K562 (cell line): ENCODE data around the gene THADA. TPM values are rescaled to one million over a fixed set of nuclear protein-coding genes. Genes with fewer than 3 reads are reported as not detected.

Experiments
- ATAC-seq: fragments of 200-7000 bp; cut with Tn5 transposase; 3 replicates; pipeline ENCODE4 v1.9.1; 2020; ENCODE audit warnings: moderate library complexity
- BruUV-seq: library from RNA; stranded (reverse); fragments of 400-500 nt; replicated peaks from 2 replicates; lab custom pipeline; 2021; lab: Mats Ljungman, UMichigan
- CTCF ChIA-PET: fragments of 300-600 bp; formaldehyde crosslinking; extraction: SDS; loops from one replicate; lab custom pipeline; 2021; ENCODE audit warnings: low intra/inter-chr PET ratio; lab: Yijun Ruan, JAX
- POLR2A ChIA-PET: fragments of 300-600, 350-650 bp; sonication (Branson Sonifier 250); formaldehyde crosslinking; extraction: SDS; loops from one replicate; lab custom pipeline; 2021; ENCODE audit warnings: antibody characterized with exemption, inconsistent platforms; lab: Yijun Ruan, JAX
- DNase-seq, 4 experiments: peaks; one replicate each; pipeline versions ENCODE4 v3.0.0 to v3.0.0-alpha.2; 2011 to 2018; ENCODE audit warnings: low spot score in 3 of 4, mixed read lengths in 3 of 4; ENCODE audit errors: extremely low read depth in 1 of 4
- FAIRE-seq: peaks from 2 replicates; lab custom pipeline; 2011; peaks lifted over from hg19 to GRCh38; lab: Jason Lieb, UNC
- H2AFZ ChIP-seq: 2 replicates; pipeline ENCODE4 v1.6.0; 2011; ENCODE audit warnings: low read depth, low read length, control low read depth, inconsistent platforms
- H3K27ac ChIP-seq: fragments of 200-600 bp; 3 replicates; pipeline ENCODE4 v1.8.0; 2011; ENCODE audit warnings: low read depth, mild to moderate bottlenecking, control low read depth, inconsistent platforms, low read length, moderate library complexity, mixed read lengths; ENCODE audit errors: extremely low read depth
- H3K27me3 ChIP-seq, 2 experiments: fragments of 300-600 bp in 1 of 2; 2 replicates in 1 of 2; 3 replicates in 1 of 2; pipeline versions ENCODE4 v1.6.0 to v1.8.0; 2011; ENCODE audit warnings: inconsistent platforms in 2 of 2, low read length in 2 of 2, mild to moderate bottlenecking in 1 of 2, mixed read lengths in 1 of 2, moderate library complexity in 1 of 2; ENCODE audit not compliant: control insufficient read depth in 2 of 2, insufficient read depth in 2 of 2
- H3K36me3 ChIP-seq: fragments of 300-600 bp; 3 replicates; pipeline ENCODE4 v1.8.0; 2011; ENCODE audit warnings: mild to moderate bottlenecking, low read length, inconsistent platforms; ENCODE audit not compliant: control insufficient read depth, insufficient read depth
- H3K4me1 ChIP-seq, 2 experiments: fragments of 200-600 bp in 1 of 2; replicated peaks in 1 of 2; 2 replicates in 1 of 2; 3 replicates in 1 of 2; pipeline versions ENCODE4 v1.5.1 to v1.8.0; 2011; ENCODE audit warnings: inconsistent platforms in 2 of 2, low read length in 2 of 2, mild to moderate bottlenecking in 1 of 2, mixed read lengths in 1 of 2, moderate library complexity in 1 of 2; ENCODE audit not compliant: control insufficient read depth in 2 of 2, insufficient read depth in 2 of 2
- H3K4me2 ChIP-seq: 2 replicates; pipeline ENCODE4 v1.6.1; 2011; ENCODE audit warnings: low read length, control low read depth, inconsistent platforms, mixed read lengths; ENCODE audit not compliant: insufficient read depth
- H3K4me3 ChIP-seq: fragments of 200-600 bp; sonication (generic), shearing (Covaris generic); 2 replicates; pipeline ENCODE4 v1.5.1; 2016; ENCODE audit warnings: control low read depth, inconsistent platforms
- H3K79me2 ChIP-seq: fragments of 200-600 bp; 3 replicates; pipeline ENCODE4 v1.8.0; 2011; ENCODE audit warnings: low read length, inconsistent platforms; ENCODE audit not compliant: control insufficient read depth, insufficient read depth
- H3K9ac ChIP-seq, 2 experiments: 2 replicates each; pipeline versions ENCODE4 v1.6.0 to v1.6.1; 2011; ENCODE audit warnings: low read depth in 2 of 2, low read length in 2 of 2, control low read depth in 1 of 2, inconsistent platforms in 1 of 2, mild to moderate bottlenecking in 1 of 2, mixed read lengths in 1 of 2; ENCODE audit not compliant: insufficient read depth in 1 of 2
- H3K9me1 ChIP-seq: one replicate; pipeline ENCODE4 v1.6.0; 2011; ENCODE audit warnings: inconsistent platforms, mild to moderate bottlenecking, low read length, moderate library complexity; ENCODE audit not compliant: control insufficient read depth, insufficient read depth
- H3K9me3 ChIP-seq: replicated peaks from 2 replicates; pipeline ENCODE4 v1.5.1; 2011; ENCODE audit warnings: low read depth, low read length, inconsistent platforms; ENCODE audit not compliant: control insufficient read depth, insufficient read depth
- H4K20me1 ChIP-seq: replicated peaks from 2 replicates; pipeline ENCODE4 v1.6.1; 2011; ENCODE audit warnings: low read length, inconsistent platforms, mixed read lengths; ENCODE audit not compliant: control insufficient read depth, insufficient read depth
- HMBOX1 ChIP-seq: sonication (generic); IDR thresholded peaks from 2 replicates; pipeline ENCODE4 v1.6.1; 2016
- MEIS2 ChIP-seq: fragments of 450-650 bp; IDR thresholded peaks from 2 replicates; pipeline ENCODE4 v1.6.1; 2014; ENCODE audit warnings: mild to moderate bottlenecking; ENCODE audit not compliant: partially characterized antibody
- ZNF24 ChIP-seq: fragments of 450-650 bp; IDR thresholded peaks from 2 replicates; pipeline ENCODE4 v1.6.1; 2016
- ZNF778 ChIP-seq: fragments of 450-650 bp; formaldehyde crosslinking; IDR thresholded peaks from 2 replicates; pipeline ENCODE4 v1.4.0; 2020; ENCODE audit warnings: mild to moderate bottlenecking, moderate library complexity
- WGBS: fragments of 100-300 bp; shearing (Covaris generic); methylation state at CpG from one replicate; pipeline ENCODE4 v1.1.6; 2016; ENCODE audit warnings: low coverage, mixed read lengths; ENCODE audit not compliant: insufficient coverage; ENCODE audit errors: missing lambda C conversion rate; 5-methylcytosine and 5-hydroxymethylcytosine counted together
- in situ Hi-C: fragments of 300-500 bp; cut with MboI; formaldehyde crosslinking; loops from 4 replicates; pipeline ENCODE4 v1.15.0; 2018; ENCODE audit warnings: inconsistent platforms, mixed read lengths
- intact Hi-C: fragments of 100-400 bp; cut with micrococcal nuclease; formaldehyde crosslinking; loops from 2 replicates; pipeline ENCODE4 v1.14.2; 2022
- polyA plus RNA-seq, 8 experiments: library from polyadenylated mRNA; depleted of rRNA in 4 of 8; stranded (reverse) in 5 of 8; unstranded in 3 of 8; fragments of >200 nt; fragmentation: Nextera tagmentation in 2 of 8; fragmentation: Illumina TruSeq in 1 of 8; extraction: Ambion mirVana in 2 of 8; extraction: Trizol in 1 of 8; gene quantifications; 2 replicates each; pipeline versions ENCODE4 v1.2.1 to v1.2.3, GENCODE V29; 2011 to 2014; ENCODE audit warnings: inconsistent platforms in 1 of 8, missing spikeins in 1 of 8
- total RNA-seq, 7 experiments: library from RNA; depleted of rRNA in 6 of 7; stranded (reverse); fragments of >200 nt in 6 of 7; fragmentation: Illumina TruSeq in 2 of 7; extraction: Trizol in 2 of 7; gene quantifications; 2 replicates each; pipeline versions ENCODE4 v1.2.1 to v1.2.3, GENCODE V29; 2011 to 2021; ENCODE audit warnings: low replicate concordance in 1 of 7

The THADA gene
- total and polyA plus RNA-seq, 9 of the 15 experiments (the other 6 are each of a cell fraction or from before 2014, with no cell fraction given), result 17.8 to 34.7 (median 31.9) TPM

- in situ Hi-C loops (no loop called here), intact Hi-C loops (loop anchor here (10.0 kb wide), 1 partner anchor 143 kb away; the partner anchor contains the start of gene DYNC2LI1)
- H3K4me2 ChIP-seq, result 0 out of 2 replicates have a peak overlapping the region, but pooled peaks have one; percentile 3
- no peaks in the 10 kb centered on the region for H3K9me1 ChIP-seq
- no peaks in the 10 kb centered on the region for H3K79me2 ChIP-seq
- no peaks in the 10 kb centered on the region for H3K36me3 ChIP-seq
- ATAC-seq, result no peak; the same call in 2 of the 3 replicates
- H3K4me3 ChIP-seq, result no peak overlapping the region
- POLR2A ChIA-PET, result no interaction called here
- peaks cover under 1% of the 10 kb centered on the region; the same call in 1 of the 2 replicates for H4K20me1 ChIP-seq
- no peak for DNase-seq
- no peak overlapping the region for H3K9ac ChIP-seq
- H3K27me3 ChIP-seq, result no peaks in the 10 kb centered on the region; a peak in 1 of 5 replicates
- CTCF ChIA-PET, result no interaction called here
- H3K4me1 ChIP-seq, result peaks cover under 1 to 8% of the 10 kb centered on the region in 2 experiments; a peak in 4 of 5 replicates
- no peaks in the 10 kb centered on the region for H3K9me3 ChIP-seq
- no peak for FAIRE-seq
- peak overlapping the region; percentile 64 for H2AFZ ChIP-seq
- BruUV-seq, result no TSS peak
- WGBS, result 26% methylated on average over 11 of the region's 11 CpGs
- peak; percentile 79; the same call in 1 of the 2 replicates for TF ChIP-seq ZNF24
- peak; percentile 17 for TF ChIP-seq MEIS2
- peak; percentile 65 for TF ChIP-seq HMBOX1
- TF ChIP-seq ZNF778 (CRISPR knock-in tag), result no peak
- H3K27ac ChIP-seq, result no peak overlapping the region
These were observed 35.9 kb upstream of the THADA start for GRCh38 chr2:43631618-43632317.
